WTC11 (cell line): ENCODE results near the gene ASB15. TPM values are rescaled to one million over a fixed set of nuclear protein-coding genes. Genes with fewer than 3 reads are reported as not detected.

Experiments used
- ATAC-seq: fragments of 200-7000 bp; cut with Tn5 transposase; 2 replicates; pipeline ENCODE4 v1.10.0; 2021; ENCODE audit warnings: mild to moderate bottlenecking, moderate library complexity
- CTCF ChIA-PET: fragments of 300-600 bp; sonication (Branson Sonifier 250); formaldehyde crosslinking; loops from one replicate; lab custom pipeline; 2021; ENCODE audit warnings: antibody characterized with exemption; lab: Charles Lee
- POLR2A ChIA-PET: fragments of 350-600 bp; sonication (Branson Sonifier 250); formaldehyde crosslinking; loops from one replicate; lab custom pipeline; 2021; ENCODE audit warnings: antibody characterized with exemption; lab: Charles Lee
- DNase-seq: peaks from one replicate; pipeline ENCODE4 v3.0.0; 2021; ENCODE audit warnings: low spot score
- H3K27ac Mint-ChIP-seq: 2 replicates; pipeline ENCODE4 v1.8.0; 2021; ENCODE audit warnings: mixed read lengths
- H3K27me3 Mint-ChIP-seq: 2 replicates; pipeline ENCODE4 v1.8.0; 2021; ENCODE audit warnings: low read depth, mild to moderate bottlenecking, moderate library complexity, mixed read lengths
- H3K36me3 Mint-ChIP-seq: 2 replicates; pipeline ENCODE4 v1.8.0; 2021; ENCODE audit warnings: mixed read lengths
- H3K4me1 Mint-ChIP-seq: 2 replicates; pipeline ENCODE4 v1.8.0; 2022; ENCODE audit warnings: mixed read lengths
- H3K4me3 Mint-ChIP-seq: 2 replicates; pipeline ENCODE4 v1.8.0; 2021; ENCODE audit warnings: mild to moderate bottlenecking, moderate library complexity, mixed read lengths
- H3K9me3 Mint-ChIP-seq: 2 replicates; pipeline ENCODE4 v1.8.0; 2021; ENCODE audit warnings: mixed read lengths
- ATF3 ChIP-seq: sonication (generic); formaldehyde crosslinking; conservative IDR thresholded peaks from 2 replicates; pipeline ENCODE4 v1.8.1; 2022; ENCODE audit warnings: mild to moderate bottlenecking, missing genetic modification reagents
- ATF6 ChIP-seq: sonication (generic); formaldehyde crosslinking; IDR thresholded peaks from 2 replicates; pipeline ENCODE4 v1.8.1; 2023; ENCODE audit warnings: mild to moderate bottlenecking, missing genetic modification reagents
- ELF4 ChIP-seq: sonication (generic); formaldehyde crosslinking; IDR thresholded peaks from 2 replicates; pipeline ENCODE4 v1.8.1; 2022; ENCODE audit warnings: low read depth, mild to moderate bottlenecking, moderate library complexity, missing genetic modification reagents
- EMX1 ChIP-seq: fragments of 250-450 bp; sonication (Bioruptor Pico); IDR thresholded peaks from 2 replicates; pipeline ENCODE4 v1.8.0; 2021; ENCODE audit warnings: mild to moderate bottlenecking
- FOXP1 ChIP-seq: sonication (generic); formaldehyde crosslinking; IDR thresholded peaks from 2 replicates; pipeline ENCODE4 v1.8.0; 2022; ENCODE audit warnings: missing genetic modification reagents, mild to moderate bottlenecking, moderate library complexity, borderline replicate concordance
- GABPB1 ChIP-seq: sonication (generic); formaldehyde crosslinking; IDR thresholded peaks from 2 replicates; pipeline ENCODE4 v1.8.1; 2023; ENCODE audit warnings: mild to moderate bottlenecking, missing genetic modification reagents
- GTF2I ChIP-seq: fragments of 250-450 bp; sonication (Bioruptor Pico); conservative IDR thresholded peaks from 2 replicates; pipeline ENCODE4 v1.4.0; 2021; ENCODE audit warnings: mild to moderate bottlenecking
- HMGA2 ChIP-seq: fragments of 250-450 bp; sonication (Bioruptor Pico); IDR thresholded peaks from 2 replicates; pipeline ENCODE4 v1.4.0; 2021; ENCODE audit warnings: mild to moderate bottlenecking, moderate library complexity
- IRF2 ChIP-seq: sonication (generic); formaldehyde crosslinking; IDR thresholded peaks from 2 replicates; pipeline ENCODE4 v1.8.0; 2022; ENCODE audit warnings: low read depth, missing genetic modification reagents, borderline replicate concordance
- MAX ChIP-seq: sonication (generic); formaldehyde crosslinking; IDR thresholded peaks from 2 replicates; pipeline ENCODE4 v1.8.0; 2022; ENCODE audit warnings: mild to moderate bottlenecking, missing genetic modification reagents
- MYBL2 ChIP-seq: sonication (generic); formaldehyde crosslinking; IDR thresholded peaks from 2 replicates; pipeline ENCODE4 v1.8.1; 2023; ENCODE audit warnings: mild to moderate bottlenecking, moderate library complexity, missing genetic modification reagents
- OVOL2 ChIP-seq: fragments of 250-450 bp; sonication (Bioruptor Pico); IDR thresholded peaks from 2 replicates; pipeline ENCODE4 v1.9.0; 2021; ENCODE audit warnings: mild to moderate bottlenecking, borderline replicate concordance
- PRDM15 ChIP-seq: sonication (generic); formaldehyde crosslinking; IDR thresholded peaks from 2 replicates; pipeline ENCODE4 v1.8.0; 2022; ENCODE audit warnings: missing genetic modification reagents
- RORB ChIP-seq: fragments of 250-450 bp; sonication (Bioruptor Pico); IDR thresholded peaks from 2 replicates; pipeline ENCODE4 v1.9.0; 2021; ENCODE audit warnings: mild to moderate bottlenecking
- ZBTB21 ChIP-seq: sonication (generic); formaldehyde crosslinking; IDR thresholded peaks from 2 replicates; pipeline ENCODE4 v1.8.1; 2023; ENCODE audit warnings: mild to moderate bottlenecking, missing genetic modification reagents, borderline replicate concordance
- ZMAT4 ChIP-seq: fragments of 250-450 bp; sonication (Bioruptor Pico); IDR thresholded peaks from 2 replicates; pipeline ENCODE4 v1.9.0; 2021; ENCODE audit warnings: mild to moderate bottlenecking
- ZNF263 ChIP-seq: sonication (generic); formaldehyde crosslinking; IDR thresholded peaks from 2 replicates; pipeline ENCODE4 v1.8.1; 2022; ENCODE audit warnings: low read depth, mild to moderate bottlenecking, moderate library complexity, missing genetic modification reagents
- total RNA-seq: library from RNA; stranded (reverse); gene quantifications from 3 replicates; pipeline ENCODE4 v1.2.3, GENCODE V29; 2021
- TF ChIP-seq, protein P1 (sequence below): sonication (generic); formaldehyde crosslinking; IDR thresholded peaks from 2 replicates; pipeline ENCODE4 v1.8.0; 2023; ENCODE audit warnings: missing genetic modification reagents, mild to moderate bottlenecking, borderline replicate concordance

ASB15 gene
- total RNA-seq, 1 experiment from 2014 or later: not detected

GRCh38 chr7:123571187-123571586, 30.4 kb upstream of the ASB15 start:
- no peak overlapping the region for H3K27ac Mint-ChIP-seq
- no peaks in the 10 kb centered on the region for H3K36me3 Mint-ChIP-seq
- CTCF ChIA-PET: interaction anchor here (1.5 kb wide), 1 partner anchor 10 kb away, joined by 6 read pairs; no protein-coding TSS in a partner anchor
- H3K27me3 Mint-ChIP-seq: no peaks in the 10 kb centered on the region; the same call in 1 of the 2 replicates
- no peak for DNase-seq
- peaks cover 30% of the 10 kb centered on the region for H3K4me1 Mint-ChIP-seq
- POLR2A ChIA-PET: no interaction called here
- no peak overlapping the region for H3K4me3 Mint-ChIP-seq
- no peak for ATAC-seq
- TF ChIP-seq PRDM15 (no peak), EMX1 (CRISPR knock-in tag) (no peak), RORB (CRISPR knock-in tag) (no peak), ATF6 (CRISPR knock-in tag) (no peak), ZBTB21 (CRISPR knock-in tag) (no peak), ATF3 (CRISPR knock-in tag) (no peak), HMGA2 (CRISPR knock-in tag) (no peak), OVOL2 (CRISPR knock-in tag) (no peak), ZNF263 (CRISPR knock-in tag) (no peak), GABPB1 (CRISPR knock-in tag) (no peak), ZMAT4 (no peak), MYBL2 (CRISPR knock-in tag) (no peak), ELF4 (CRISPR knock-in tag) (no peak), IRF2 (no peak), MAX (CRISPR knock-in tag) (no peak), GTF2I (CRISPR knock-in tag) (no peak), FOXP1 (CRISPR knock-in tag) (no peak)
- TF ChIP-seq, protein P1, sequence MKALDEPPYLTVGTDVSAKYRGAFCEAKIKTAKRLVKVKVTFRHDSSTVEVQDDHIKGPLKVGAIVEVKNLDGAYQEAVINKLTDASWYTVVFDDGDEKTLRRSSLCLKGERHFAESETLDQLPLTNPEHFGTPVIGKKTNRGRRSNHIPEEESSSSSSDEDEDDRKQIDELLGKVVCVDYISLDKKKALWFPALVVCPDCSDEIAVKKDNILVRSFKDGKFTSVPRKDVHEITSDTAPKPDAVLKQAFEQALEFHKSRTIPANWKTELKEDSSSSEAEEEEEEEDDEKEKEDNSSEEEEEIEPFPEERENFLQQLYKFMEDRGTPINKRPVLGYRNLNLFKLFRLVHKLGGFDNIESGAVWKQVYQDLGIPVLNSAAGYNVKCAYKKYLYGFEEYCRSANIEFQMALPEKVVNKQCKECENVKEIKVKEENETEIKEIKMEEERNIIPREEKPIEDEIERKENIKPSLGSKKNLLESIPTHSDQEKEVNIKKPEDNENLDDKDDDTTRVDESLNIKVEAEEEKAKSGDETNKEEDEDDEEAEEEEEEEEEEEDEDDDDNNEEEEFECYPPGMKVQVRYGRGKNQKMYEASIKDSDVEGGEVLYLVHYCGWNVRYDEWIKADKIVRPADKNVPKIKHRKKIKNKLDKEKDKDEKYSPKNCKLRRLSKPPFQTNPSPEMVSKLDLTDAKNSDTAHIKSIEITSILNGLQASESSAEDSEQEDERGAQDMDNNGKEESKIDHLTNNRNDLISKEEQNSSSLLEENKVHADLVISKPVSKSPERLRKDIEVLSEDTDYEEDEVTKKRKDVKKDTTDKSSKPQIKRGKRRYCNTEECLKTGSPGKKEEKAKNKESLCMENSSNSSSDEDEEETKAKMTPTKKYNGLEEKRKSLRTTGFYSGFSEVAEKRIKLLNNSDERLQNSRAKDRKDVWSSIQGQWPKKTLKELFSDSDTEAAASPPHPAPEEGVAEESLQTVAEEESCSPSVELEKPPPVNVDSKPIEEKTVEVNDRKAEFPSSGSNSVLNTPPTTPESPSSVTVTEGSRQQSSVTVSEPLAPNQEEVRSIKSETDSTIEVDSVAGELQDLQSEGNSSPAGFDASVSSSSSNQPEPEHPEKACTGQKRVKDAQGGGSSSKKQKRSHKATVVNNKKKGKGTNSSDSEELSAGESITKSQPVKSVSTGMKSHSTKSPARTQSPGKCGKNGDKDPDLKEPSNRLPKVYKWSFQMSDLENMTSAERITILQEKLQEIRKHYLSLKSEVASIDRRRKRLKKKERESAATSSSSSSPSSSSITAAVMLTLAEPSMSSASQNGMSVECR (CRISPR knock-in tag): no peak
- H3K9me3 Mint-ChIP-seq: no peaks in the 10 kb centered on the region
